A549 (cell line): ENCODE results near the gene SMURF1.

Experiments used
- CTCF ChIP-seq: fragments of >200 bp; sonication (Bioruptor Twin); formaldehyde crosslinking; IDR thresholded peaks from 3 replicates; pipeline ENCODE4 v1.5.1; 2016
- EP300 ChIP-seq, 2 experiments: fragments of >200 bp; sonication (Bioruptor Twin); formaldehyde crosslinking; IDR thresholded peaks; 2 replicates in 1 of 2; 3 replicates in 1 of 2; pipeline ENCODE4 v1.6.1; 2016 to 2017
- MAZ ChIP-seq: fragments of 150-350 bp; IDR thresholded peaks from 2 replicates; pipeline ENCODE4 v1.6.1; 2014; ENCODE audit warnings: antibody characterized with exemption, low read depth, low read length, borderline replicate concordance
- SREBF2 ChIP-seq: fragments of 450-650 bp; IDR thresholded peaks from 2 replicates; pipeline ENCODE4 v1.6.1; 2014; ENCODE audit warnings: mild to moderate bottlenecking, moderate library complexity
- ZNF302 ChIP-seq: fragments of 250-450 bp; sonication (Bioruptor Pico); IDR thresholded peaks from 2 replicates; pipeline ENCODE4 v1.9.0; 2021; ENCODE audit warnings: inconsistent platforms, mild to moderate bottlenecking, moderate library complexity
- TF ChIP-seq, protein P1 (sequence below): IDR thresholded peaks from 2 replicates; pipeline ENCODE4 v1.6.1; 2012
- TF ChIP-seq, protein P2 (sequence below): IDR thresholded peaks from 2 replicates; pipeline ENCODE4 v1.6.1; 2012
- TF ChIP-seq, protein P3 (sequence below): fragments of 200-600 bp; sonication (generic); IDR thresholded peaks from 2 replicates; pipeline ENCODE4 v1.6.1; 2016; ENCODE audit warnings: antibody characterized with exemption, mild to moderate bottlenecking, moderate library complexity

GRCh38 chr7:99092064-99092720 lies 51.7 kb downstream of the SMURF1 start:
- TF ChIP-seq EP300 (IDR thresholded peaks at IDR 0.05) (no peak), ZNF302 (no peak), CTCF (no peak), MAZ (no peak), SREBF2 (no peak)
- TF ChIP-seq, protein P1, sequence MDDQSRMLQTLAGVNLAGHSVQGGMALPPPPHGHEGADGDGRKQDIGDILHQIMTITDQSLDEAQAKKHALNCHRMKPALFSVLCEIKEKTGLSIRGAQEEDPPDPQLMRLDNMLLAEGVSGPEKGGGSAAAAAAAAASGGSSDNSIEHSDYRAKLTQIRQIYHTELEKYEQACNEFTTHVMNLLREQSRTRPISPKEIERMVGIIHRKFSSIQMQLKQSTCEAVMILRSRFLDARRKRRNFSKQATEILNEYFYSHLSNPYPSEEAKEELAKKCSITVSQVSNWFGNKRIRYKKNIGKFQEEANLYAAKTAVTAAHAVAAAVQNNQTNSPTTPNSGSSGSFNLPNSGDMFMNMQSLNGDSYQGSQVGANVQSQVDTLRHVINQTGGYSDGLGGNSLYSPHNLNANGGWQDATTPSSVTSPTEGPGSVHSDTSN: no peak
- TF ChIP-seq, protein P2, sequence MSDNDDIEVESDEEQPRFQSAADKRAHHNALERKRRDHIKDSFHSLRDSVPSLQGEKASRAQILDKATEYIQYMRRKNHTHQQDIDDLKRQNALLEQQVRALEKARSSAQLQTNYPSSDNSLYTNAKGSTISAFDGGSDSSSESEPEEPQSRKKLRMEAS: no peak
- TF ChIP-seq, protein P3, sequence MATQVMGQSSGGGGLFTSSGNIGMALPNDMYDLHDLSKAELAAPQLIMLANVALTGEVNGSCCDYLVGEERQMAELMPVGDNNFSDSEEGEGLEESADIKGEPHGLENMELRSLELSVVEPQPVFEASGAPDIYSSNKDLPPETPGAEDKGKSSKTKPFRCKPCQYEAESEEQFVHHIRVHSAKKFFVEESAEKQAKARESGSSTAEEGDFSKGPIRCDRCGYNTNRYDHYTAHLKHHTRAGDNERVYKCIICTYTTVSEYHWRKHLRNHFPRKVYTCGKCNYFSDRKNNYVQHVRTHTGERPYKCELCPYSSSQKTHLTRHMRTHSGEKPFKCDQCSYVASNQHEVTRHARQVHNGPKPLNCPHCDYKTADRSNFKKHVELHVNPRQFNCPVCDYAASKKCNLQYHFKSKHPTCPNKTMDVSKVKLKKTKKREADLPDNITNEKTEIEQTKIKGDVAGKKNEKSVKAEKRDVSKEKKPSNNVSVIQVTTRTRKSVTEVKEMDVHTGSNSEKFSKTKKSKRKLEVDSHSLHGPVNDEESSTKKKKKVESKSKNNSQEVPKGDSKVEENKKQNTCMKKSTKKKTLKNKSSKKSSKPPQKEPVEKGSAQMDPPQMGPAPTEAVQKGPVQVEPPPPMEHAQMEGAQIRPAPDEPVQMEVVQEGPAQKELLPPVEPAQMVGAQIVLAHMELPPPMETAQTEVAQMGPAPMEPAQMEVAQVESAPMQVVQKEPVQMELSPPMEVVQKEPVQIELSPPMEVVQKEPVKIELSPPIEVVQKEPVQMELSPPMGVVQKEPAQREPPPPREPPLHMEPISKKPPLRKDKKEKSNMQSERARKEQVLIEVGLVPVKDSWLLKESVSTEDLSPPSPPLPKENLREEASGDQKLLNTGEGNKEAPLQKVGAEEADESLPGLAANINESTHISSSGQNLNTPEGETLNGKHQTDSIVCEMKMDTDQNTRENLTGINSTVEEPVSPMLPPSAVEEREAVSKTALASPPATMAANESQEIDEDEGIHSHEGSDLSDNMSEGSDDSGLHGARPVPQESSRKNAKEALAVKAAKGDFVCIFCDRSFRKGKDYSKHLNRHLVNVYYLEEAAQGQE: no peak
